ENCODE measurements around the gene HK1. TPM values are rescaled to one million over a fixed set of nuclear protein-coding genes. Genes with fewer than 3 reads are reported as not detected.

Gene HK1
- total RNA-seq, 1 donor from 2014 or later: 182 TPM

DNA sequence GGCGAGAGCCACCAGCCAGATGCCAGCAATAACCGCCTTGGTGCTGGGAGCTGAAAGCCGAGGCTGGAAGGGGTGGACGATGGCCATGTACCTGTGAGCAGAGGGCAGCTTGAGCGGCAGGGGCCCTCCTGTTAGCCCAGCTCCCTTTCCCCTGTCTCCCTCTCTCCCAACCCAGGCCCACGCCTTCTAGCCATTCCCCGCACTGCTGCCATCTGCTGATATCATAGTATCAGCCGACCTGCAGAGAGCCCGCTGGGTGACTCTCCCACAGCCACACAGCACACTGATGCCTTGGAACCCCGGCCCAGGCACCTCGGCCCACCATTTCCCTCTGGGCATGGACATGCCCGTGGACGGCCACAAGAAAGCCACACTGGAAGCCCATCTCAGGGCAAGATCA lies 136.8 kb downstream of the HK1 start:
- TF ChIP-seq, protein P1, sequence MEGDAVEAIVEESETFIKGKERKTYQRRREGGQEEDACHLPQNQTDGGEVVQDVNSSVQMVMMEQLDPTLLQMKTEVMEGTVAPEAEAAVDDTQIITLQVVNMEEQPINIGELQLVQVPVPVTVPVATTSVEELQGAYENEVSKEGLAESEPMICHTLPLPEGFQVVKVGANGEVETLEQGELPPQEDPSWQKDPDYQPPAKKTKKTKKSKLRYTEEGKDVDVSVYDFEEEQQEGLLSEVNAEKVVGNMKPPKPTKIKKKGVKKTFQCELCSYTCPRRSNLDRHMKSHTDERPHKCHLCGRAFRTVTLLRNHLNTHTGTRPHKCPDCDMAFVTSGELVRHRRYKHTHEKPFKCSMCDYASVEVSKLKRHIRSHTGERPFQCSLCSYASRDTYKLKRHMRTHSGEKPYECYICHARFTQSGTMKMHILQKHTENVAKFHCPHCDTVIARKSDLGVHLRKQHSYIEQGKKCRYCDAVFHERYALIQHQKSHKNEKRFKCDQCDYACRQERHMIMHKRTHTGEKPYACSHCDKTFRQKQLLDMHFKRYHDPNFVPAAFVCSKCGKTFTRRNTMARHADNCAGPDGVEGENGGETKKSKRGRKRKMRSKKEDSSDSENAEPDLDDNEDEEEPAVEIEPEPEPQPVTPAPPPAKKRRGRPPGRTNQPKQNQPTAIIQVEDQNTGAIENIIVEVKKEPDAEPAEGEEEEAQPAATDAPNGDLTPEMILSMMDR (IDR thresholded peaks at IDR 0.05; ENCODE audit: insufficient read depth, low read length, severe bottlenecking): no peak
- FAIRE-seq: no peak
- DNase-seq (ENCODE audit: low read depth): no peak
- Histone ChIP-seq H3K4me3 (ENCODE audit: low read depth, low read length) (no peak overlapping the region), H3K27me3 (ENCODE audit: control insufficient read depth, insufficient read depth, low read length) (no peaks in the 10 kb centered on the region), H3K36me3 (ENCODE audit: control insufficient read depth, insufficient read depth, low read length) (no peaks in the 10 kb centered on the region)

DNA sequence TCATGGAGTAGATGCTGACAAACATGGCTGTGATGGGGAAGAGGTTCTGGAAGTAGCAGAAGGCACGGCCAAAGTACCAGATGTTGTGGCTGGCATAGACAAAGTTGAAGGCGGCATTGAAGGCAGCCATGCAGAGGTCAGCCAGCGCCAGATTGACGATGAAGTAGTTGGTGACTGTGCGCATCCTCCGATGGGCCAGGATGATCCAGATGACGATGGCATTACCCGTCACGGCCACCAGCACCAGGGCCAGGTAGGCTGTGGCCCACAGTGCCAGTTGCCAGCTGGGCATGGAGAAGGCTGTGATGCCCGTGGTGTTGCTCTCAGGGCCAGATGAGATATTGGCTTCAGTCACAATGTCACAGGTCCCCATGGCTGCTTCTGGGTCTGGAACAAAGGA lies 137.7 kb downstream of the HK1 start:
- no peak for DNase-seq (ENCODE audit: low read depth)
- no peak overlapping the region for H3K4me3 ChIP-seq (ENCODE audit: low read depth, low read length)
- H3K27me3 ChIP-seq (ENCODE audit: control insufficient read depth, insufficient read depth, low read length): no peaks in the 10 kb centered on the region
- H3K36me3 ChIP-seq (ENCODE audit: control insufficient read depth, insufficient read depth, low read length): no peaks in the 10 kb centered on the region
- TF ChIP-seq, protein P1 (IDR thresholded peaks at IDR 0.05; ENCODE audit: insufficient read depth, low read length, severe bottlenecking): no peak
- FAIRE-seq: no peak

DNA sequence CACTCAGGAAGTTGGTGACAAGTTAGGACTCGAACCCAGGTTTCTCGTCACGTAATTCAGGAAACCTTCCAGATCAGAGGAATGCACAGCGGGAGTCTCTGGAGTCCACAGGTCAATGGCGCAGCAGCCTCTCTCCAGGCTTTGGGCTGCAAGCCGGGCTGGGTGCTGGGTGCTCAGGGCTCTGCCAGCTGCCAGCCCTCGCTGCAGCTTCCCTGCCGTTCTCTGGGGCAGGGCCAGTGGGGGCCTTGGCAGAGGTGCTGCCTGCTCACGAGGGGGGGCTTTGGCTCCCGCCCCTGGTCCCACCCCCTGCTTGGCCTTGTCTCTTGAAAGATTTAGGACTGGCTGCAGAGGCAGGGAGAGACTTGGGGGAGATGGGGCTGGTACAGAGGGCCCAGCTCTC lies 138.4 kb downstream of the HK1 start, which contains the start of gene TACR2:
TSS of gene TACR2 (minus strand) at position 224 of the 400 bp plus-strand sequence. CDS start 595 bp downstream, outside the sequence.
- H3K4me3 ChIP-seq (ENCODE audit: low read depth, low read length): no peak within 1 kb of the TSS
- TF ChIP-seq, protein P1 (IDR thresholded peaks at IDR 0.05; ENCODE audit: insufficient read depth, low read length, severe bottlenecking): no peak
- H3K36me3 ChIP-seq (ENCODE audit: control insufficient read depth, insufficient read depth, low read length): no peaks in the 10 kb centered on the region
- no peaks in the 10 kb centered on the region for H3K27me3 ChIP-seq (ENCODE audit: control insufficient read depth, insufficient read depth, low read length)
- DNase-seq (ENCODE audit: low read depth) (no peak), FAIRE-seq (no peak)

DNA sequence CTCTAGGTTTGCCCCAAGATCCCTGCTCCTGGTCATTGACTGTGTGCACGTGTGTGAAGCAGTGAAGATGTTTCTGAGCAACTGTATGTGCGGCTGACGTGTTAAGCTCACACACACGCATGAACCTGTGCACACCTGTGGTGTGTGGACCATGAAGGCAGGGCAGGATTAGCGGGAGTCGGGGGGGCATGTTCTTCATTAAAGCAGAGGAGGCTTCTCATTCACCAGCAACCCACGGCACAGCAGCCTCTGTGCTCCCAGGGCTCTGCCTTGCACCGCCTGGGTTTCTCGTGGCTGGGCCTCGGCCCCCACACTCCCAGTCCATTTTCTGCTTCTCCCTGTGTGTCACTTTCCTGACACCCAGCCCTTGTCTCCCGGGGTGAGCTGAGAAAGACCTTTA lies 139.2 kb downstream of the HK1 start:
- H3K27me3 ChIP-seq (ENCODE audit: control insufficient read depth, insufficient read depth, low read length): no peaks in the 10 kb centered on the region
- no peaks in the 10 kb centered on the region for H3K36me3 ChIP-seq (ENCODE audit: control insufficient read depth, insufficient read depth, low read length)
- no peak for FAIRE-seq
- TF ChIP-seq, protein P1 (IDR thresholded peaks at IDR 0.05; ENCODE audit: insufficient read depth, low read length, severe bottlenecking): no peak
- no peak for DNase-seq (ENCODE audit: low read depth)
- no peak overlapping the region for H3K4me3 ChIP-seq (ENCODE audit: low read depth, low read length)

DNA sequence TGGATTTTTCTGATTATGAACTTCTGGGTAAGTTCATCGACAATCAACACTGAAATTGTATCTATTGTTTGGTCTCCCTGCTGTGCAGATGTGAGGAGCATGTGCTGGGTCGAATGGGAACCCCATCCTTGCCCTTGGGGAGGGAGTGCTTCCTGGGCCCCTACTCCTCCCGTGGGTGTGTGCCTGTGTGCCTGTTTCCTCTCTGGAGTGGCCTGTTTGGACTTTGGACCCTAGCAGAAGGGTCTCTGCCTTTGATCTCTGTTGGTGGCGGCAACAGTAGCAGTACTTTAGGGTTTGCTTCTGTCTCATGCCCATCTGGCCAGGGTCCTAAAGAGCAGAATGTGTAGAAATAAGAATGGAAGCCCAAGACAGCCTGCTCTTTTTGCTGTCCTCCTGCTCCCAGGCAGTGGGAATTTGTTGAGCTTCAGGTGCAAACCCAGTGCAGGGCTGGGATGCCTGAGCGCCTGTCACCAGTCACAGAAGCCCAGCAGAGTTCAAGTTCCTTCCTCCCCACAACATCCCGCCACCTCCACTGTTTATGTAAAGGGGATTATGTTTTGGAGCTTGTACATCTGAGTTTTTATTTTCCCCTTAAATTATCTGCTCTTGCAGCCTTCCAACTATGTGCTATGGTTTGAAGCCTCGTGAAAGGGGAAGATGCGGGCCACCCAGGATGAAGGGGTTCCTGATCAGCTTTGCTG lies 139.9 kb downstream of the HK1 start:
- Histone ChIP-seq H3K36me3 (ENCODE audit: control insufficient read depth, insufficient read depth, low read length) (no peaks in the 10 kb centered on the region), H3K27me3 (ENCODE audit: control insufficient read depth, insufficient read depth, low read length) (no peaks in the 10 kb centered on the region), H3K4me3 (ENCODE audit: low read depth, low read length) (no peak overlapping the region)
- DNase-seq (ENCODE audit: low read depth) (no peak), FAIRE-seq (no peak)
- TF ChIP-seq, protein P1 (IDR thresholded peaks at IDR 0.05; ENCODE audit: insufficient read depth, low read length, severe bottlenecking): no peak
